ES-I3 (cell line): ENCODE data around the gene HENMT1.
"Not testable (repeated sequence)": the region's sequence is repeated elsewhere in the genome, so short reads cannot be mapped to it uniquely, and the experiment has no call there.

Experiments
- H3K36me3 ChIP-seq: 2 replicates; pipeline ENCODE4 v1.6.1; 2013; ENCODE audit warnings: mild to moderate bottlenecking, low read length, control low read depth, moderate library complexity; ENCODE audit not compliant: insufficient read depth
- H3K4me1 ChIP-seq: 2 replicates; pipeline ENCODE4 v1.6.1; 2013; ENCODE audit warnings: mild to moderate bottlenecking, control low read depth, low read length; ENCODE audit not compliant: insufficient read depth
- H3K9ac ChIP-seq: 2 replicates; pipeline ENCODE4 v1.6.1; 2013; ENCODE audit warnings: low read depth, mild to moderate bottlenecking, low read length, moderate library complexity
- H3K9me3 ChIP-seq: 2 replicates; pipeline ENCODE4 v1.6.1; 2013; ENCODE audit warnings: mild to moderate bottlenecking, low read length, moderate library complexity; ENCODE audit not compliant: control insufficient read depth, insufficient read depth

HENMT1 gene

GRCh38 chr1:108691128-108691941 lies 30.4 kb upstream of the HENMT1 start:
- Histone ChIP-seq H3K4me1 (no peaks in the 10 kb centered on the region; the same call in 1 of the 2 replicates), H3K36me3 (peaks cover 8% of the 10 kb centered on the region), H3K9ac (peak overlapping the region; percentile 99), H3K9me3 (no peaks in the 10 kb centered on the region)

- H3K36me3 ChIP-seq, result no peaks in the 10 kb centered on the region
- peaks cover 7% of the 10 kb centered on the region for H3K4me1 ChIP-seq
- no peak overlapping the region for H3K9ac ChIP-seq
- no peaks in the 10 kb centered on the region for H3K9me3 ChIP-seq
These were observed 25.9 kb upstream of the HENMT1 start for GRCh38 chr1:108686614-108687313.

- Histone ChIP-seq H3K4me1 (peaks cover 7% of the 10 kb centered on the region), H3K9ac (no peak overlapping the region), H3K36me3 (no peaks in the 10 kb centered on the region), H3K9me3 (no peaks in the 10 kb centered on the region)
These were observed 24.6 kb upstream of the HENMT1 start for GRCh38 chr1:108685529-108685928.

GRCh38 chr1:108681701-108682100 lies 20.8 kb upstream of the HENMT1 start:
- not testable (repeated sequence) for H3K9ac ChIP-seq, H3K9me3 ChIP-seq, H3K36me3 ChIP-seq
- H3K4me1 ChIP-seq, result peaks cover 11% of the 10 kb centered on the region

GRCh38 chr1:108679586-108680213 lies 18.8 kb upstream of the HENMT1 start:
- peaks cover 11% of the 10 kb centered on the region; the same call in 1 of the 2 replicates for H3K4me1 ChIP-seq
- H3K9ac ChIP-seq, result no peak overlapping the region
- H3K9me3 ChIP-seq, result no peaks in the 10 kb centered on the region
- no peaks in the 10 kb centered on the region for H3K36me3 ChIP-seq

GRCh38 chr1:108678706-108679105 lies 17.8 kb upstream of the HENMT1 start:
- H3K9ac ChIP-seq, result no peak overlapping the region
- peaks cover 11% of the 10 kb centered on the region; the same call in 1 of the 2 replicates for H3K4me1 ChIP-seq
- no peaks in the 10 kb centered on the region for H3K9me3 ChIP-seq
- H3K36me3 ChIP-seq, result no peaks in the 10 kb centered on the region

- Histone ChIP-seq H3K9me3 (no peaks in the 10 kb centered on the region), H3K36me3 (no peaks in the 10 kb centered on the region), H3K9ac (no peak overlapping the region)
These were observed 10.2 kb upstream of the HENMT1 start for GRCh38 chr1:108671143-108671542.

GRCh38 chr1:108670131-108670773 lies 9.4 kb upstream of the HENMT1 start:
- Histone ChIP-seq H3K9me3 (no peaks in the 10 kb centered on the region), H3K4me1 (no peaks in the 10 kb centered on the region), H3K9ac (no peak overlapping the region), H3K36me3 (no peaks in the 10 kb centered on the region)

More at GRCh38 chr1:108671143-108671542, 10.2 kb upstream of the HENMT1 start:
- no peaks in the 10 kb centered on the region for H3K4me1 ChIP-seq

- no peaks in the 10 kb centered on the region for H3K4me1 ChIP-seq
- H3K9me3 ChIP-seq, result no peaks in the 10 kb centered on the region
- no peaks in the 10 kb centered on the region for H3K36me3 ChIP-seq
- no peak overlapping the region for H3K9ac ChIP-seq
These were observed 8.8 kb upstream of the HENMT1 start for GRCh38 chr1:108669679-108670078.

- Histone ChIP-seq H3K9me3 (no peaks in the 10 kb centered on the region), H3K36me3 (no peaks in the 10 kb centered on the region), H3K4me1 (no peaks in the 10 kb centered on the region), H3K9ac (no peak overlapping the region)
These were observed 7.9 kb upstream of the HENMT1 start for GRCh38 chr1:108668777-108669176.

- not testable (repeated sequence) for H3K9ac ChIP-seq, H3K9me3 ChIP-seq, H3K4me1 ChIP-seq, H3K36me3 ChIP-seq
These were observed 6.5 kb upstream of the HENMT1 start for GRCh38 chr1:108667422-108667821.

- no peaks in the 10 kb centered on the region for H3K36me3 ChIP-seq
- H3K4me1 ChIP-seq, result no peaks in the 10 kb centered on the region
- no peaks in the 10 kb centered on the region for H3K9me3 ChIP-seq
- H3K9ac ChIP-seq, result no peak overlapping the region
These were observed 4.9 kb upstream of the HENMT1 start for GRCh38 chr1:108665771-108666170.

GRCh38 chr1:108665067-108665466 lies 4.2 kb upstream of the HENMT1 start:
- Histone ChIP-seq H3K9me3 (no peaks in the 10 kb centered on the region), H3K36me3 (no peaks in the 10 kb centered on the region), H3K9ac (no peak overlapping the region), H3K4me1 (no peaks in the 10 kb centered on the region)

GRCh38 chr1:108664481-108664880 lies 3.6 kb upstream of the HENMT1 start:
- no peak overlapping the region for H3K9ac ChIP-seq
- H3K36me3 ChIP-seq, result no peaks in the 10 kb centered on the region
- H3K4me1 ChIP-seq, result no peaks in the 10 kb centered on the region
- H3K9me3 ChIP-seq, result no peaks in the 10 kb centered on the region
